ENCODE results near the gene CACNA1C. TPM values are rescaled to one million over a fixed set of nuclear protein-coding genes. Genes with fewer than 3 reads are reported as not detected.

Gene CACNA1C
- total RNA-seq, 6 donors from 2014 or later: 5.2 to 45.1 (median 8.8) TPM

GRCh38 chr12:2150833-2151232, 98.0 kb downstream of the CACNA1C start:
- H3K9me3 ChIP-seq: no peaks in the 10 kb centered on the region
- H3K36me3 ChIP-seq: no peaks in the 10 kb centered on the region
- no peak overlapping the region for H3K4me3 ChIP-seq
- TF ChIP-seq EP300 (IDR thresholded peaks at IDR 0.05): no peak
- TF ChIP-seq POLR2A (IDR thresholded peaks at IDR 0.05): no peak
- no peak for TF ChIP-seq POLR2AphosphoS5 (IDR thresholded peaks at IDR 0.05)
- TF ChIP-seq CTCF (IDR thresholded peaks at IDR 0.05): no peak
- DNase-seq: no peak
- 73 to 76% methylated on average over 3 of the region's 3 CpGs for WGBS, 2 donors
- no peak for ATAC-seq (ENCODE audit: low FRiP score in 2 of 2)
- H3K27ac ChIP-seq: no peak overlapping the region
- peaks cover 3 to 12% (median 8%) of the 10 kb centered on the region in 4 donors for H3K4me1 ChIP-seq
- no peaks in the 10 kb centered on the region for H3K27me3 ChIP-seq

GRCh38 chr12:2151391-2151790, 98.6 kb downstream of the CACNA1C start:
- Histone ChIP-seq H3K9me3 (no peaks in the 10 kb centered on the region), H3K4me1 (peaks cover 3 to 12% (median 8%) of the 10 kb centered on the region in 4 donors), H3K27ac (no peak overlapping the region), H3K4me3 (no peak overlapping the region), H3K27me3 (no peaks in the 10 kb centered on the region), H3K36me3 (no peaks in the 10 kb centered on the region)
- no peak for DNase-seq
- TF ChIP-seq POLR2AphosphoS5 (IDR thresholded peaks at IDR 0.05): no peak
- no peak for TF ChIP-seq CTCF (IDR thresholded peaks at IDR 0.05)
- TF ChIP-seq POLR2A (IDR thresholded peaks at IDR 0.05): no peak
- no peak for TF ChIP-seq EP300 (IDR thresholded peaks at IDR 0.05)
- WGBS, 2 donors: 81 to 86% methylated on average over 5 of the region's 5 CpGs
- no peak for ATAC-seq (ENCODE audit: low FRiP score in 2 of 2)

- no peaks in the 10 kb centered on the region for H3K27me3 ChIP-seq
- no peak for ATAC-seq (ENCODE audit: low FRiP score in 2 of 2)
- no peak overlapping the region for H3K27ac ChIP-seq
- TF ChIP-seq CTCF (IDR thresholded peaks at IDR 0.05): no peak
- TF ChIP-seq EP300 (IDR thresholded peaks at IDR 0.05): no peak
- no peak for TF ChIP-seq POLR2A (IDR thresholded peaks at IDR 0.05)
- TF ChIP-seq POLR2AphosphoS5 (IDR thresholded peaks at IDR 0.05): no peak
- no peaks in the 10 kb centered on the region for H3K9me3 ChIP-seq
- no peaks in the 10 kb centered on the region for H3K36me3 ChIP-seq
- no peak overlapping the region for H3K4me3 ChIP-seq
- WGBS, 2 donors: 94 to 99% methylated on average over 5 of the region's 5 CpGs
- H3K4me1 ChIP-seq: peaks cover 3 to 12% (median 8%) of the 10 kb centered on the region in 4 donors
- no peak for DNase-seq
Observed at GRCh38 chr12:2152134-2152533, 99.3 kb downstream of the CACNA1C start.

GRCh38 chr12:2154050-2154449, 101.3 kb downstream of the CACNA1C start:
- 40 to 43% methylated on average over 9 of the region's 9 CpGs for WGBS, 2 donors
- no peak overlapping the region for H3K4me3 ChIP-seq
- peaks cover 3 to 12% (median 8%) of the 10 kb centered on the region in 4 donors for H3K4me1 ChIP-seq
- no peaks in the 10 kb centered on the region for H3K9me3 ChIP-seq
- H3K27ac ChIP-seq: peak overlapping the region; percentile 12 to 65 (median 40)
- DNase-seq (no peak), ATAC-seq (ENCODE audit: low FRiP score in 2 of 2) (peak in 1 of 2 donors; percentile 62)
- H3K36me3 ChIP-seq: no peaks in the 10 kb centered on the region
- TF ChIP-seq CTCF (IDR thresholded peaks at IDR 0.05) (no peak), EP300 (IDR thresholded peaks at IDR 0.05) (no peak), POLR2AphosphoS5 (IDR thresholded peaks at IDR 0.05) (no peak), POLR2A (IDR thresholded peaks at IDR 0.05) (no peak)
- H3K27me3 ChIP-seq: no peaks in the 10 kb centered on the region

- ATAC-seq (ENCODE audit: low FRiP score in 2 of 2): no peak
- no peak for DNase-seq
- Histone ChIP-seq H3K27me3 (no peaks in the 10 kb centered on the region), H3K4me1 (peaks cover 3 to 12% (median 8%) of the 10 kb centered on the region in 4 donors), H3K4me3 (no peak overlapping the region), H3K27ac (peak overlapping the region in 3 of 4 donors; percentile 12 to 50 (median 30)), H3K9me3 (no peaks in the 10 kb centered on the region), H3K36me3 (no peaks in the 10 kb centered on the region)
- 85 to 93% methylated on average over 5 to 6 of the region's 6 CpGs for WGBS, 2 donors
- TF ChIP-seq POLR2A (IDR thresholded peaks at IDR 0.05) (no peak), POLR2AphosphoS5 (IDR thresholded peaks at IDR 0.05) (no peak), CTCF (IDR thresholded peaks at IDR 0.05) (no peak), EP300 (IDR thresholded peaks at IDR 0.05) (no peak)
Observed at GRCh38 chr12:2154521-2154920, 101.7 kb downstream of the CACNA1C start.

All from upper lobe of left lung (tissue), 6 donors.